Neuronal stem cell (in vitro differentiated cells): ENCODE results near the gene BCAP31.

Source experiments
- DNase-seq: peaks from one replicate; pipeline ENCODE4 v3.0.0-alpha.2; 2013; ENCODE audit warnings: low spot score
- H2AFZ ChIP-seq: one replicate; pipeline ENCODE4 v1.6.1; 2013; ENCODE audit warnings: mild to moderate bottlenecking, low read length, inconsistent platforms
- H2AK5ac ChIP-seq: 2 replicates; pipeline ENCODE4 v1.6.1; 2013; ENCODE audit warnings: low read depth, mild to moderate bottlenecking, inconsistent platforms, low read length, moderate library complexity, mixed read lengths
- H2BK120ac ChIP-seq: 2 replicates; pipeline ENCODE4 v1.6.1; 2013; ENCODE audit warnings: low read depth, mild to moderate bottlenecking, inconsistent platforms, low read length, moderate library complexity, mixed read lengths
- H2BK12ac ChIP-seq: one replicate; pipeline ENCODE4 v1.6.1; 2013; ENCODE audit warnings: low read length, inconsistent platforms
- H2BK15ac ChIP-seq: 2 replicates; pipeline ENCODE4 v1.6.1; 2013; ENCODE audit warnings: mild to moderate bottlenecking, low read length, inconsistent platforms, mixed read lengths
- H2BK5ac ChIP-seq: one replicate; pipeline ENCODE4 v1.6.1; 2013; ENCODE audit warnings: inconsistent platforms, mild to moderate bottlenecking, low read length, moderate library complexity
- H3K14ac ChIP-seq: one replicate; pipeline ENCODE4 v1.6.1; 2013; ENCODE audit warnings: low read length, inconsistent platforms
- H3K18ac ChIP-seq: 2 replicates; pipeline ENCODE4 v1.6.1; 2013; ENCODE audit warnings: low read length, inconsistent platforms
- H3K23ac ChIP-seq: 2 replicates; pipeline ENCODE4 v1.6.1; 2013; ENCODE audit warnings: low read depth, mild to moderate bottlenecking, mixed read lengths, low read length, inconsistent platforms; ENCODE audit not compliant: poor library complexity
- H3K27ac ChIP-seq: replicated peaks from 3 replicates; pipeline ENCODE4 v1.5.1; 2013; ENCODE audit warnings: low read length, inconsistent platforms
- H3K27me3 ChIP-seq, 3 experiments: 2 replicates each; pipeline ENCODE4 v1.6.1; 2013; ENCODE audit warnings: low read length in 3 of 3, mild to moderate bottlenecking in 2 of 3, inconsistent platforms in 1 of 3, low read depth in 1 of 3, mixed read lengths in 1 of 3, moderate library complexity in 1 of 3; ENCODE audit not compliant: control insufficient read depth in 3 of 3, insufficient read depth in 3 of 3
- H3K36me3 ChIP-seq, 2 donors: replicated peaks in 1 of 2; 2 replicates each; pipeline ENCODE4 v1.6.1; 2013; ENCODE audit warnings: low read length in 2 of 2; ENCODE audit not compliant: control insufficient read depth in 2 of 2, insufficient read depth in 2 of 2
- H3K4ac ChIP-seq: 2 replicates; pipeline ENCODE4 v1.6.1; 2013; ENCODE audit warnings: inconsistent platforms, mild to moderate bottlenecking, low read length, moderate library complexity
- H3K4me1 ChIP-seq, 2 donors: 1 replicate in 1 of 2; 2 replicates in 1 of 2; pipeline ENCODE4 v1.6.1; 2013; ENCODE audit warnings: low read length in 2 of 2, low read depth in 1 of 2; ENCODE audit not compliant: control insufficient read depth in 2 of 2, insufficient read depth in 1 of 2
- H3K4me2 ChIP-seq: one replicate; pipeline ENCODE4 v1.6.1; 2013; ENCODE audit warnings: mild to moderate bottlenecking, low read length, inconsistent platforms; ENCODE audit not compliant: insufficient read depth, poor library complexity, severe bottlenecking
- H3K4me3 ChIP-seq, 2 donors: 2 replicates each; pipeline ENCODE4 v1.5.1; 2013; ENCODE audit warnings: low read length in 2 of 2, mild to moderate bottlenecking in 2 of 2, inconsistent platforms in 1 of 2, moderate library complexity in 1 of 2
- H3K79me1 ChIP-seq: one replicate; pipeline ENCODE4 v1.6.1; 2013; ENCODE audit warnings: low read depth, mild to moderate bottlenecking, inconsistent platforms, low read length, moderate library complexity
- H3K9ac ChIP-seq: one replicate; pipeline ENCODE4 v1.6.1; 2013; ENCODE audit warnings: mild to moderate bottlenecking, low read depth, low read length, inconsistent platforms; ENCODE audit not compliant: poor library complexity
- H3K9me3 ChIP-seq, 2 donors: replicated peaks in 1 of 2; 2 replicates each; pipeline versions ENCODE3 to v1.6.1; 2013; ENCODE audit warnings: low read length in 2 of 2, mild to moderate bottlenecking in 2 of 2, inconsistent platforms in 1 of 2, low read depth in 1 of 2, mixed read lengths in 1 of 2, moderate library complexity in 1 of 2; ENCODE audit not compliant: control insufficient read depth in 2 of 2, insufficient read depth in 1 of 2
- H4K8ac ChIP-seq: one replicate; pipeline ENCODE4 v1.6.1; 2013; ENCODE audit warnings: low read depth, mild to moderate bottlenecking, inconsistent platforms, low read length, moderate library complexity
- H4K91ac ChIP-seq: one replicate; pipeline ENCODE4 v1.6.1; 2013; ENCODE audit warnings: low read length, low read depth, mild to moderate bottlenecking, inconsistent platforms; ENCODE audit not compliant: poor library complexity
- WGBS, 2 donors: extraction: QIAGEN DNeasy Blood & Tissue Kit; methylation state at CpG; one replicate each; pipeline ENCODE4 v1.1.7; 2013; ENCODE audit warnings: missing lambda C conversion rate in 2 of 2, mixed read lengths in 1 of 2; ENCODE audit not compliant: insufficient read length in 2 of 2, insufficient replicate concordance in 1 of 2; ENCODE audit errors: extremely low coverage in 2 of 2; 5-methylcytosine and 5-hydroxymethylcytosine counted together

BCAP31 gene

DNA sequence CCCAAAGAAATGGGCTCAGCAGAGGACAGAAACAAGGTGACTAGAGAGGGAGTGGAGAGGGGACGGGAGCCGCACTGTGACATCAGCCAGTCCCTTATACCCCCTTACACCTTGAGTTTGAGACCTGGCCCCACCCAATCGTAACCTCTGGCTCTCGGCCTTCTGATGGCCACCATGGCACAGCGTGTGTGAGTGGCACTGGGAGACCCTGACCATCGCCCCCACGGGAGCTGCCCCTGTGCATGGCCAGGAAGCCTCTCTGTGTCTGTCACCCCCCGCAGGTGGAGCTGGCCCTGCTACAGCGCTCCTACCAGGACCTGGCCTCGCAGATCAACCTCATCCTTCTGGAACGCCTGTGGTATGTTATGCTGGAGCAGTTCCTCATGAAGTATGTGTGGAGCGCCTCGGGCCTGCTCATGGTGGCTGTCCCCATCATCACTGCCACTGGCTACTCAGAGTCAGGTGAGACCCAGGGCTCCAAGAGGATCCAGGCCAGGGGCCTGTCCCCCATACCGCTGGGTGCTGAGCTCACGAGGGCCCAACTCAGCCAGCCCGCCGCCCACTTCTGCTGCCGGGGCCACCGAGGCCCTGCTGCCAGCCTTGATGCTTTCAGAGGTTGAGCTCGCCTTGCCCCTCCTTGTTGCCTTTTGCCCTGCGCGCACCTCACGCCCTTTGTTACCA lies 4.9 kb upstream of the BCAP31 start:
- no peak overlapping the region for H2BK15ac ChIP-seq
- H2AFZ ChIP-seq = no peak overlapping the region
- peaks cover 12 to 13% of the 10 kb centered on the region in 2 donors for H3K4me1 ChIP-seq
- H3K27me3 ChIP-seq = no peaks in the 10 kb centered on the region
- H3K23ac ChIP-seq = no peak overlapping the region
- H3K9ac ChIP-seq = no peak overlapping the region
- DNase-seq = no peak
- H3K4ac ChIP-seq = no peak overlapping the region
- no peak overlapping the region for H3K14ac ChIP-seq
- no peak overlapping the region for H2BK5ac ChIP-seq
- no peak overlapping the region for H2AK5ac ChIP-seq
- no peak overlapping the region for H3K4me3 ChIP-seq
- WGBS, 2 donors = no CpG with 5 or more reads among the region's 23 CpGs
- no peak overlapping the region for H3K4me2 ChIP-seq
- H4K91ac ChIP-seq = no peak overlapping the region
- no peaks in the 10 kb centered on the region for H3K79me1 ChIP-seq
- H3K27ac ChIP-seq = no peak overlapping the region
- no peak overlapping the region for H2BK12ac ChIP-seq
- H3K9me3 ChIP-seq = peaks cover 0 to 7% of the 10 kb centered on the region in 2 donors
- H2BK120ac ChIP-seq = no peak overlapping the region
- H3K18ac ChIP-seq = no peak overlapping the region
- no peaks in the 10 kb centered on the region for H3K36me3 ChIP-seq
- H4K8ac ChIP-seq = no peak overlapping the region

- no peak overlapping the region for H2AK5ac ChIP-seq
- no peak overlapping the region for H3K27ac ChIP-seq
- H3K4ac ChIP-seq = no peak overlapping the region
- H3K9ac ChIP-seq = no peak overlapping the region
- H2BK15ac ChIP-seq = no peak overlapping the region
- no peak overlapping the region for H2BK12ac ChIP-seq
- no peak overlapping the region for H3K18ac ChIP-seq
- H3K36me3 ChIP-seq = no peaks in the 10 kb centered on the region
- no peak overlapping the region for H2BK120ac ChIP-seq
- no peak overlapping the region for H4K8ac ChIP-seq
- no peaks in the 10 kb centered on the region for H3K27me3 ChIP-seq
- H3K79me1 ChIP-seq = peaks cover under 1% of the 10 kb centered on the region
- H3K4me1 ChIP-seq = peaks cover 14 to 17% of the 10 kb centered on the region in 2 donors
- H2BK5ac ChIP-seq = no peak overlapping the region
- H3K14ac ChIP-seq = no peak overlapping the region
- no peak overlapping the region for H2AFZ ChIP-seq
- H3K23ac ChIP-seq = no peak overlapping the region
- H3K4me2 ChIP-seq = no peak overlapping the region
- no peak for DNase-seq
- WGBS, 2 donors = no CpG with 5 or more reads among the region's 6 CpGs
- H4K91ac ChIP-seq = no peak overlapping the region
- peaks cover 0 to 7% of the 10 kb centered on the region in 2 donors for H3K9me3 ChIP-seq
- no peak overlapping the region for H3K4me3 ChIP-seq
These were observed 3.9 kb upstream of the BCAP31 start for GRCh38 chrX:153728095-153728494.

GRCh38 chrX:153727123-153727931 lies 3.1 kb upstream of the BCAP31 start:
- Histone ChIP-seq H2BK120ac (no peak overlapping the region), H3K23ac (peak overlapping the region; percentile 17), H4K8ac (no peak overlapping the region), H3K36me3 (peaks cover 0 to 6% of the 10 kb centered on the region in 2 donors), H2BK15ac (no peak overlapping the region), H3K9me3 (peaks cover 0 to 7% of the 10 kb centered on the region in 2 donors), H3K14ac (no peak overlapping the region), H4K91ac (no peak overlapping the region), H2AFZ (no peak overlapping the region), H3K79me1 (peaks cover 5% of the 10 kb centered on the region), H2BK12ac (no peak overlapping the region), H3K4me2 (no peak overlapping the region), H2BK5ac (no peak overlapping the region), H3K4me1 (peaks cover 19 to 21% of the 10 kb centered on the region in 2 donors), H3K4me3 (no peak overlapping the region), H3K27ac (no peak overlapping the region), H2AK5ac (no peak overlapping the region), H3K27me3 (no peaks in the 10 kb centered on the region), H3K9ac (no peak overlapping the region), H3K18ac (peak overlapping the region; percentile 48), H3K4ac (no peak overlapping the region)
- WGBS, 2 donors = no CpG with 5 or more reads among the region's 23 CpGs
- DNase-seq = no peak
